Measurements from ENCODE around the gene HOXD11.

The HOXD11 gene

DNA sequence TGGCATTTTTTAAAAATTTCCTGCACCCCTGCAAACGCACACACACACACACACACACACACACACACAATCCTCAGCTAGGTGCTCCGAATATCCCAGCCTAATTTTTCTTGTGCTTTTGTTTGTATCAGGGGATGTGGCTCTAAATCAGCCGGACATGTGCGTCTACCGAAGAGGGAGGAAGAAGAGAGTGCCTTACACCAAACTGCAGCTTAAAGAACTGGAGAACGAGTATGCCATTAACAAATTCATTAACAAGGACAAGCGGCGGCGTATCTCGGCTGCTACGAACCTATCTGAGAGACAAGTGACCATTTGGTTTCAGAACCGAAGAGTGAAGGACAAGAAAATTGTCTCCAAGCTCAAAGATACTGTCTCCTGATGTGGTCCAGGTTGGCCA lies 12.7 kb upstream of the HOXD11 start:
- DNase-seq, result peak; percentile 10
- peaks cover 26% of the 10 kb centered on the region for H3K79me2 ChIP-seq (ENCODE audit: insufficient read depth, low read length)
- no peaks in the 10 kb centered on the region for H3K9me3 ChIP-seq (ENCODE audit: insufficient read depth, low read length, severe bottlenecking)
- no peak for TF ChIP-seq EZH2 (IDR thresholded peaks at IDR 0.05; ENCODE audit: borderline replicate concordance, low read depth, low read length, severe bottlenecking)
- TF ChIP-seq, protein P1, sequence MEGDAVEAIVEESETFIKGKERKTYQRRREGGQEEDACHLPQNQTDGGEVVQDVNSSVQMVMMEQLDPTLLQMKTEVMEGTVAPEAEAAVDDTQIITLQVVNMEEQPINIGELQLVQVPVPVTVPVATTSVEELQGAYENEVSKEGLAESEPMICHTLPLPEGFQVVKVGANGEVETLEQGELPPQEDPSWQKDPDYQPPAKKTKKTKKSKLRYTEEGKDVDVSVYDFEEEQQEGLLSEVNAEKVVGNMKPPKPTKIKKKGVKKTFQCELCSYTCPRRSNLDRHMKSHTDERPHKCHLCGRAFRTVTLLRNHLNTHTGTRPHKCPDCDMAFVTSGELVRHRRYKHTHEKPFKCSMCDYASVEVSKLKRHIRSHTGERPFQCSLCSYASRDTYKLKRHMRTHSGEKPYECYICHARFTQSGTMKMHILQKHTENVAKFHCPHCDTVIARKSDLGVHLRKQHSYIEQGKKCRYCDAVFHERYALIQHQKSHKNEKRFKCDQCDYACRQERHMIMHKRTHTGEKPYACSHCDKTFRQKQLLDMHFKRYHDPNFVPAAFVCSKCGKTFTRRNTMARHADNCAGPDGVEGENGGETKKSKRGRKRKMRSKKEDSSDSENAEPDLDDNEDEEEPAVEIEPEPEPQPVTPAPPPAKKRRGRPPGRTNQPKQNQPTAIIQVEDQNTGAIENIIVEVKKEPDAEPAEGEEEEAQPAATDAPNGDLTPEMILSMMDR (IDR thresholded peaks at IDR 0.05; ENCODE audit: borderline replicate concordance, extremely low read depth, low read length, poor library complexity, severe bottlenecking), result no peak
- peak overlapping the region; percentile 35 to 83; a peak in 3 of 4 replicates for H3K4me3 ChIP-seq (ENCODE audit: low read depth in 1 of 2, low read length in 2 of 2)
- peak overlapping the region; percentile 74 for H3K4me2 ChIP-seq (ENCODE audit: insufficient read depth, low read length)
- no peak for ATAC-seq (ENCODE audit: insufficient read depth, low read depth)
- H4K20me1 ChIP-seq (ENCODE audit: insufficient read depth, low read length), result no peaks in the 10 kb centered on the region
- peaks cover 44% of the 10 kb centered on the region for H3K4me1 ChIP-seq (ENCODE audit: insufficient read depth, low read length)
- H3K36me3 ChIP-seq (ENCODE audit: insufficient read depth, low read length), result no peaks in the 10 kb centered on the region
- peak overlapping the region; percentile 89 for H3K9ac ChIP-seq (ENCODE audit: low read depth, low read length)
- H3K27ac ChIP-seq (ENCODE audit: low read length), result peak overlapping the region; percentile 92
- no peak overlapping the region for H2AFZ ChIP-seq (ENCODE audit: low read depth, low read length)
- no peaks in the 10 kb centered on the region for H3K27me3 ChIP-seq (ENCODE audit: insufficient read depth, low read length, poor library complexity)

DNA sequence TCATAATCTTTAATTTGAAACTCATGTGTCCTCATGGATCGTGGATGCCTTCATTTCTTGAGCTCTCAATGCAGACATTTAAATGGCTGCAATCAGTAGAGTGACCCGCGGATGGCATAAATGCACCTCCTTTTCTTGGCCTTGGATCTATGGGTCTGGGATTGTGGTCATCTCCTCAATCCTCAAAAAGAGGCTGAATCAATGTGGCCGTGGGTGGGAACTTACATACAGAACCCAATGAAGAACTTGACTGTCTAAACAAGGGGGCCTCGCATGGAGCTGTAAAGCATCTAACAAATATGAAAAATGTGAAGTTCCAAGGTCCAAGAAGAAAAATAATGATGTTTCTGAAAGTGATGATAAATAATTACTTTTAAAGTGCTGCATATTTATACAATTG lies 11.7 kb upstream of the HOXD11 start:
- Histone ChIP-seq H3K27ac (ENCODE audit: low read length) (peak overlapping the region; percentile 92), H3K9me3 (ENCODE audit: insufficient read depth, low read length, severe bottlenecking) (no peaks in the 10 kb centered on the region), H3K36me3 (ENCODE audit: insufficient read depth, low read length) (no peaks in the 10 kb centered on the region), H3K4me3 (ENCODE audit: low read depth in 1 of 2, low read length in 2 of 2) (peak overlapping the region in 1 of 2 experiments; percentile 57; a peak in 2 of 4 replicates), H3K9ac (ENCODE audit: low read depth, low read length) (peak overlapping the region; percentile 89), H3K27me3 (ENCODE audit: insufficient read depth, low read length, poor library complexity) (no peaks in the 10 kb centered on the region), H3K4me1 (ENCODE audit: insufficient read depth, low read length) (peaks cover 44% of the 10 kb centered on the region), H3K4me2 (ENCODE audit: insufficient read depth, low read length) (peak overlapping the region; percentile 74), H4K20me1 (ENCODE audit: insufficient read depth, low read length) (no peaks in the 10 kb centered on the region), H2AFZ (ENCODE audit: low read depth, low read length) (peak overlapping the region; percentile 90), H3K79me2 (ENCODE audit: insufficient read depth, low read length) (peaks cover 26% of the 10 kb centered on the region)
- TF ChIP-seq, protein P1 (IDR thresholded peaks at IDR 0.05; ENCODE audit: borderline replicate concordance, extremely low read depth, low read length, poor library complexity, severe bottlenecking), result no peak
- no peak for TF ChIP-seq EZH2 (IDR thresholded peaks at IDR 0.05; ENCODE audit: borderline replicate concordance, low read depth, low read length, severe bottlenecking)
- ATAC-seq (ENCODE audit: insufficient read depth, low read depth) (no peak), DNase-seq (no peak)

DNA sequence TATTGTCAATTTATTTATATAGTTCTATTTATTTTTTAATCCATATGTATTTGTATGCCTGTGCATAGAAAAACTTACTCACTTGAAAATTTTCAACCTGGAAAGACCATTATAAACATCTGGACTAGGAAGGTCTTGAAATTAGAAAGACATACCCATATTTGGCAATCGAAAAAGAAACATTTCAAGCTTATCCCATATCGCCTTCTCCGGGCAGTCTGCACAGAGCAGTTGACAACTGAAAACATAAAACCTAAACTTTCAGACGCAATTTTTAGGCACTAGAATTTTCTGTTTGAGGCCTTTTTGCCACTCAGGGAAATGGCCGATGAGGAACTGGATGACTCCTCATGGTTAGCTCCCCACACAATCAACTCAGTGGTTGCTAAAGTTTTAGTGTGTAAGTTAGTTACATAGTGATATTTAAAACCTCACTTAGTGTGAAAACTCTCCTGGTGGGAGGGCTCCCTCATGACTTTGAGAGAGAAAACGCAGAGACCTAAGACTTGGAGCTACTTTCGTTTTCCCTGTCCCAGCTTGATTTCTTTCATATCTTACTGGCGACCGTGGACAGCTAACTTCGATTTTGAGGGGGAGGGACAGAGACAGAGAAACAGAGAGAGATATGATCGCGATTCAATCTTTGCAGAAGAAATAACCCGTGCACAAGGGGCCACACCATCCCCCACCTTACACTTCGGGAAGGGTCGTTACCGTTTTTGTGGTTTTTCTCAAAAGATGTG lies 10.7 kb upstream of the HOXD11 start:
- Histone ChIP-seq H3K79me2 (ENCODE audit: insufficient read depth, low read length) (peaks cover 26% of the 10 kb centered on the region), H3K36me3 (ENCODE audit: insufficient read depth, low read length) (no peaks in the 10 kb centered on the region), H3K4me3 (ENCODE audit: low read depth in 1 of 2, low read length in 2 of 2) (peak overlapping the region; percentile 17 to 57), H3K4me1 (ENCODE audit: insufficient read depth, low read length) (peaks cover 44% of the 10 kb centered on the region), H3K27me3 (ENCODE audit: insufficient read depth, low read length, poor library complexity) (no peaks in the 10 kb centered on the region), H3K4me2 (ENCODE audit: insufficient read depth, low read length) (peak overlapping the region; percentile 74), H4K20me1 (ENCODE audit: insufficient read depth, low read length) (no peaks in the 10 kb centered on the region), H3K9me3 (ENCODE audit: insufficient read depth, low read length, severe bottlenecking) (no peaks in the 10 kb centered on the region), H2AFZ (ENCODE audit: low read depth, low read length) (peak overlapping the region; percentile 90), H3K9ac (ENCODE audit: low read depth, low read length) (peak overlapping the region; percentile 89), H3K27ac (ENCODE audit: low read length) (peak overlapping the region; percentile 92)
- ATAC-seq (ENCODE audit: insufficient read depth, low read depth) (peak; percentile 47), DNase-seq (peak; percentile 71)
- no peak for TF ChIP-seq EZH2 (IDR thresholded peaks at IDR 0.05; ENCODE audit: borderline replicate concordance, low read depth, low read length, severe bottlenecking)
- TF ChIP-seq, protein P1 (IDR thresholded peaks at IDR 0.05; ENCODE audit: borderline replicate concordance, extremely low read depth, low read length, poor library complexity, severe bottlenecking), result peak; percentile 22

Data from DND-41 (cell line).